Measurements from ENCODE around the gene ASB13.
"Not testable (repeated sequence)": the region's sequence is repeated elsewhere in the genome, so short reads cannot be mapped to it uniquely, and the experiment has no call there.

ASB13 gene

DNA sequence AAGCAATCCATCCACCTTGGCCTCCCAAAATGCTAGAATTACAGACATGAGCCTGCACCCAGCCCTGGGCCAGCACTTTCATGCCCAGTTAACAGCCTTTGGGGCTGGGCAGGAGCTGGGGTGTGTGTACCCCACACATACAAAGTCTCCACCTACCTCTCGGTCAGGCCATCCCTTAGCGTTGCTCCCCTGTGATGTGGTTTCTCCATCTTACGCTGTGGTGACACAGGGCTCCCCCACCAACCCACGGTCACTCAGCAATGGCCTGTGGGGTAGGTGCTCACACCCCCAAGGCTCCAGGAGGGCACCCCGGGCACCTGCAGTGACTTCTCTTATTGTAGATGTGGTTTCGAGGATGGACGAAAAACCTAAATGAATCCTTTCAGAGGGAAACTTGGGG is 58.8 kb downstream of the ASB13 start:
- no peak for DNase-seq (ENCODE audit: low read depth in 2 of 2)

DNA sequence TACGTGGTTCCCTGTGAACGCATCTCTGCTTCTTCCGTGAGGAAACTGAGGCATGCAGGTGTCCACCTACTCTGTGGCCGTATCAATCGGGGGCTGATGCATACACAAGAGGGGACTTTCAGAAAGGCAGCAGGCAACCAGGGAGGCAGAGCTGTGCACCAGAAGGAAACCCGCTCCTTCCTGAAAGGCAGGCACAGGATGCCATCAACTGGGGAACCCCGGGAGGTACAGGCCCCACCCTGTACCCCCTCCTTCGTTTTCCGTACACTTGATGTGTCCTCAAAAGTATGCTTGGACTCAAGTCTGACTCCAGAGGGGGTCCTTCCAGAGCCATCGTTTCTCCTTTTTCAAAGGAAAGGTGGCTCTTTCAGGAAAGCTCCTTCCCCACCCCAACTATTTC is 59.5 kb downstream of the ASB13 start:
- DNase-seq (ENCODE audit: low read depth in 2 of 2): no peak

DNA sequence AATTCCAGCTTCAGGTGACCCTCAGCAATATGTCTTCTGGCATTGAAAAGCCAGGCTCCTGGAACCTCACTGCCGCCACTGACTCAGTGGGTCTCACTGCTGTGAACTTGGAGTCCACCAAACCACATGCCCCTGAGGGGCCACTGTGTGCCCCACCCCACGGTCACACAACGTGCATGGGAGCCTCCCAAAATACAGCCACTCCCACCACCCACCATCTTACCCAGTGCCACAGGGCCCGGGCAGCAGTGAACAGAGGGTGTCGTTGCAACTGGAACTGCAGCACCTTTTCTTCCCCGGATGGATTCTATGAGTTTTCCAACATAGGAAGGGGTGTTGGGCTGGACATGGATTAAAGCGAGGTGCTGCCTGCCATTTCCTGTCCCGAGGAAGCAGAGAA is 60.1 kb downstream of the ASB13 start:
- DNase-seq (ENCODE audit: low read depth in 2 of 2): no peak

DNA sequence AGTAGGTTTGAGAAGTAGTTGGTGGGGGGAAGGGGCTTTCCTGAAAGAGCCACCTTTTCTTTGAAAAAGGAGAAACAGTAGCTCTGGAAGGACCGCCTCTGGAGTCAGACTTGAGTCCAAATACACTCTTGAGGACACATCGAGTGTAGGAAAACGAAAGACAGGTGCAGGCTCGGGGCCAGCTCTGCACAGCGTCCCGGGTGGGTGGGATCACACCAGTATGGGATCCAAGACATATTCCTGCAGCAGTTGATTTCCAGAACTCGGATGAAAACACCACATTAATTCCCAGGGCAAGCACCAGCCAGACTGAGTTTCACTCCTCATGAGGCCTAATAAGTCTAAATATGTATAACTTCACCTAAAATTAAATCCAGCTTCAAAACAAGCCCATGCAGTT is 61.4 kb downstream of the ASB13 start:
- DNase-seq (ENCODE audit: low read depth in 2 of 2): no peak

DNA sequence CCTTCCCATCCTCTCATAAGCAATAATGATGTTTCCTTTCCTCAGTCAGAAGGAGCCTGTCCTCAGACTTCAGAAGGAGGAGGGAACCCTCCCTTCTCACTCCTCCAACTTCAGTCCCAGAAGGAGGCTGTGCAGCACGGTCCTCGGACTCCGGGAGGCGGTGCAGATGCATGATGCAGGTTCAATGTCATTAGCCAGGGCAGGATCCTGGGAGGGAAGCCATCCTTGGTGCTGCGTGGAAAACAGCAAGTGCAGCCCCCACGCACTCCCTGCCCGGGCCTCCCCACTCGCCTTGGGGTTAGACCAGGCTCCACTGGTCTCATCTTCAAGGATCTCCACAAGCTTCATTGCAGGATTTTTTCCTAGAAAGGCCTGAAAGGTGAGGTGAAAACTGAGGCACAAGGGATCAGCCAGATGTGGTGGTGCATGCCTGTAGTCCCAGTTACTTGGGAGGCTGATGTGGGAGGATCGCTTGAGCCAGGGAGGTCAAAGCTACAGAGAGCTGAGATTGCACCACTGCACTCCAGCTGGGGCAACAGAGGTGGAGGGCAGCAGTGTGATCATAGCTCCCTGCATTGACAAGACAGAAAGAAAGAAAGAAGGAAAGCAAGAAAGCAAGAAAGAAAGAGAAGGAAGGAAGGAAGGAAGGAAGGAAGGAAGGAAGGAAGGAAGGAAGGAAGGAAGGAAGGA is 62.0 kb downstream of the ASB13 start:
- DNase-seq (ENCODE audit: low read depth in 2 of 2): no peak

DNA sequence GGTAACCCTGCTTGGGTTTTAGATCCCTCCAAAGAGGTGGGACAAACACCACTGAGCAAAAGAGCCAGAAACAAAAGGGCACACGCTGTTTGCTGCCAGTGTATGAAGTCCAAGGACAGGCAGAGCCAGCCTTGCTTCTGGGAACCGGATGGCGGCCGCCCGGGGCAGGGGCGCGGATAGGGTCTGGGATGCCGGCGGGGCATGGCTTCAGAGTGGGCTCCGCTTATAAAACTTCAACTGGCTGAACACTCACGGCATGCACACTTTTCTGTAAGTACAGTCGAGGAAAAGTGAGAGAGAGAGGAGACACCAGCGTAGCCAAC is 62.6 kb downstream of the ASB13 start:
- no peak for DNase-seq (ENCODE audit: low read depth in 2 of 2)

DNA sequence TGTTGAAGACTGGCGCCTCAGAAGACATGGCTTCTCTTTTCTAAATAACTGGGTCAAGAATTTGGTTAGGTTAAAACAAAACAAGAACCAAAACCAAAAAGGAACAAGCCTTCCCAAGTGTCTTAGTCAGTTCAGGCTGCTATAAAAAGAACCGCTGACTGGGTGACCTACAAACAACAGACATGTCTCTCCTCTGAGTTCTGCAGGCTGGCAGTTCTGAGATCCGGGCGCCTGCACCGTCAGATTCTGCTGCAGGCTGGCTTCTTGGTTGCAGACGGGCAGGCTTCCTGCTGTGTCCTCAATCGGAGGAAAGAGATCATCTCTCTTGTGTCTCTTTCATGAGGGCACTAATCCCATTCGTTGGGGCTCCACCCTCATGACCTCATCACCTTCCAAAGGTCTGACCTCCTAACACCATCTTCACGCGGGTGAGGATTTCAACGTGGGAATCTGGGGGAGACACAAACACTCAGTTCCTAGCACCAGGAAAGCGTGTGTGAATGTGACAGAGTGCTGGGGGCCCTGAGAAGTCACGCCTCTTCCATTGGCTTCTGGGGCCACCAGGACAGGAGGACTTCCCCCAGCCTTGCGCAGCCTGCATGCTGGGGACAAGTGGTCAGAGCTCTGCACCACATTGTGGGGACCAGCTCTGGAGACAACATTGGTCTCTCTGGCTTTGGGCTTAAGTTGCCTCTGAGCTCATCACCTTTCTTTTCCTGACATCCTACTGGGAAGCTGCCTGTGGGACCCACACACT is 63.1 kb downstream of the ASB13 start:
- no peak for DNase-seq (ENCODE audit: low read depth in 2 of 2)

GRCh38 chr10:5601826-5602495 is 64.4 kb downstream of the ASB13 start:
- no peak for DNase-seq (ENCODE audit: low read depth in 2 of 2)

DNA sequence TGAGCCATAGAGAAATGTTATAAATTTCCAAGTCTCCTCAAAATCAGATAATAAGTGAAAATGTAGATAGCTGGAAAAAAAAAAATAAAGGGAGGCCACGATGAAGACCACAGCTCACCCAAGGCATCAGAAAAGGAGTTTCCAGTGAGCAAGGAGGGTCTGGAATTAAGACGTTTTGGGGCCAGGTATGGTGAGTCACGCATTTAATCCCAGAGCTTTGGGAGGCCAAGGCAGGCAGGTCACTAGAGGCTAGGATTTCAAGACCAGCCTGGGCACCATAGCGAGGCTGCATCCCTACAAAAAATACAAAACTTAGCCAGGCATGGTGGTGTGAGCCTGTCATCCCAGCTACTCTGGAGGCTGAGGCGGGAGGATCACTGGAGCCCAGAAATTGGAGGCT is 65.5 kb downstream of the ASB13 start:
- DNase-seq (ENCODE audit: low read depth in 2 of 2): no peak

DNA sequence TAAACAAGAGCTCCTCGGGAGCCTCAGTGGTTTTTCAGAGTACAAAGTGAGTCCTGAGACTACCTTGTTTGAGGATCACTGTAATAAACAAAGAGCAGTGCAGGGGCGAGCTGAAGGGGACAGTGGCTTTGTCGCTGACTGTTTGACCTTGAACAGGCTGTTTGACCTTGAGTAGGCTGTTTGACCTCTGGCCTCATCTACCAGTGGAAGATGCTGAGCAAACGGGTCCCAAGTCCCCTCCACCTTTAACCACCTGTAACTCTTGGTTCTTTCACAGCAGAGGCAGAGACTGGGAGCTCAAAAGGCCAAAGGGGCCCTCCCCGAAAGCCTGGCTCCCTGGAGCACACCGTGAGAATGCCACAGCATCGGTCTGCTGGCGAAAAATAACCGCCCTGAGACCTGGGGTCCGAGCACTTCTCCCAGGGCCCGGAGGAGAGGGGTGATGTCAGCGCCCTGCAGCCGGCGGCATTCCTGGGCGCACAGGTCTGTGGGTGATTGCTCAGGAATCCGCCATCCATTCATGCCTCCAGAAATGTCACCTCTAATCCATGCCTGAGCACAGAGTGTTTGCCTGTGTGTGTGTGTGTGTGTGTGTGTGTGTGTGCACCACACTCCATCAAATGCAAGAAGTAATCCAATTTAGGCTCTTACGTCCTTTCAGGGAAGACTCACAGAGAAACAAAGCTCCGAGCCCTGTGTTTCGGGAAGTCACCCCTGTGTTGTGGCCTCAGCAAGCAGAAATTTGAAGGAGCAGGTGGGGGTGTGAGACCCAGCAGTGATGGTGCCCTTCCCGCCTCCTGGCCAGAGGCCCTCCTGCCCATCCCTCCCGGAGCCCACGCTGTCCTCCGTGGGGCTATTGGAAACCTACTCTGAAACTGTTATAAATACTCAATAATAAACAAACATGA is 66.5 kb downstream of the ASB13 start:
- no peak for DNase-seq (ENCODE audit: low read depth in 2 of 2)

GRCh38 chr10:5598085-5598690 is 68.2 kb downstream of the ASB13 start:
- no peak for DNase-seq (ENCODE audit: low read depth in 2 of 2)

DNA sequence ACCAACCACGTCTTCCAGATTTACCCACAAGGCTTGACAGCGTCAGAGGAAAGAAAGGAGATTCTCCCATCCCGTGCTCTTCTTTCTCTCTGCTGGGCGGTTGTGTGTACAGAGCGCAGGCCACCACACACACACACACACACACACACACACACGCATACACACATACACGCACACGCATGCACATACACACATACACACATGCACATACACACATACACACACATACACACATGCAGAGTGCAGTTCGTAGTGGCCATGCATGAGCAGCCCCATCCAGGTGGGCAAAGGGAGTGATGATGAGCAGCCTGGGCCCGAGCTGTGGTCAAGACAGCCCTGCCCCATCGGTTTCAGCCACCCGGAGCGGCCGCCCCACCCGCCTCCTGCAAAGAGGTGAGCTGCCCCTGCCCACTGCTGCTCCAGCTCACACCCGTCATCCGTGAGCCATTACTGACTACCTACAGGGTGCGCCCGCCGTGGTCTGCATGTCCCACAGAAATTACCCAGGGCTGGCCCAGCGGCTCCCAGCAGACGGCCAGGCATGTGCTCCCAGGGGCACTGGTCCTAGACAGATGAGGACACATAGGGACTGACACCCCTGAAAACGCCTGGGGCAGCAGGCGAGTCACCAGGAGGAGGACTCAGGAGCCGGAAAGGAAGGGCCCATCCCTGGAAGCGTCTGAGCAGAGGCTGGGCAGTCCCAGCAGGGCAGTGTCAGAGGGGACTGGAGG is 69.6 kb downstream of the ASB13 start:
- DNase-seq (ENCODE audit: low read depth in 2 of 2): no peak

- no peak for DNase-seq (ENCODE audit: low read depth in 2 of 2)
Observed at GRCh38 chr10:5595994-5596471, 70.4 kb downstream of the ASB13 start.

GRCh38 chr10:5595591-5595990 is 70.8 kb downstream of the ASB13 start:
- DNase-seq (ENCODE audit: low read depth in 2 of 2): no peak

- DNase-seq (ENCODE audit: low read depth in 2 of 2): no peak
Observed at GRCh38 chr10:5595095-5595494, 71.3 kb downstream of the ASB13 start.

GRCh38 chr10:5594271-5595049 is 71.9 kb downstream of the ASB13 start:
- no peak for DNase-seq (ENCODE audit: low read depth in 2 of 2)

DNA sequence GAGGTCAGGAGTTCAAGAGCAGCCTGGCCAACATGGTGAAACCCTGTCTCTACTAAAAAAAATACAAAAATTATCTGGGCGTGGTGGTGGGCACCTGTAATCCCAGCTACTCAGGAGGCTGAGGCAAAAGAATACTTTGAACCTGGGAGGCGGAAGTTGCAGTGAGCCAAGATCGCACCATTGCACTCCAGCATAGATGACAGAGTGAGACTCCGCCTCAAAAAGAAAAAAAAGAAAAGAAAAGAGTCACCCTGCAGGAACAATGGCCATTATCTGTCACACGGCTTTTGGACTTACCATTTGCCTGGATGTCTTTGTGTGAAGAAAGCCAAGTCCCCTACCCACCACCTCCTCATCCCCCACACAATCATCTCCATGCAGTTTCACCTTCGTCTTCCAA is 73.0 kb downstream of the ASB13 start:
- DNase-seq (ENCODE audit: low read depth in 2 of 2): not testable (repeated sequence)

- no peak for DNase-seq (ENCODE audit: low read depth in 2 of 2)
Observed at GRCh38 chr10:5592070-5592469, 74.3 kb downstream of the ASB13 start.

DNA sequence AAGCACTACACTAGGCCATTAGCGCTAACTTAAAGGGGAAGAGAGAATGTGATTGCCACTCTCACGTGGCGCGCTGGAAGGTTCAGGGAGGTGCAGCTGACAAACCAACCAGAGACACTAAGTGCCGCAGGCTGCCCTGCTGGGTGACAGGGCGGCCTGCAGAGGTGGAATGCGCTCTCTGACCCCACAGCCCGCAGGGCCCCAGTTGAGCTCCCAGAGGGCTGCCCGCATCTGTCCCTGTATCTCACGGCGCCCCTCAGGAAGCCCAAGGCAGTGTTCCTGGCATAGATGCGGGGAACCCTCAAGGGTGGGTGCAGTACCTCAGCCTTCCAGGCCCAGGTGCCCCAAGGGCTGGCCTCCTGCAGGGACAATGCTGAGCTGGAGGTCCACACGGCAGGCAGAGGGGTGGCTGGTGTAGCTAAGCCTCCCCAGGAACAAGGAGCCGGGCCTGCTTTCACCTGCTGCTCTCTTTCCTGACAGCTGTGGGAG is 75.0 kb downstream of the ASB13 start:
- no peak for DNase-seq (ENCODE audit: low read depth in 2 of 2)

DNA sequence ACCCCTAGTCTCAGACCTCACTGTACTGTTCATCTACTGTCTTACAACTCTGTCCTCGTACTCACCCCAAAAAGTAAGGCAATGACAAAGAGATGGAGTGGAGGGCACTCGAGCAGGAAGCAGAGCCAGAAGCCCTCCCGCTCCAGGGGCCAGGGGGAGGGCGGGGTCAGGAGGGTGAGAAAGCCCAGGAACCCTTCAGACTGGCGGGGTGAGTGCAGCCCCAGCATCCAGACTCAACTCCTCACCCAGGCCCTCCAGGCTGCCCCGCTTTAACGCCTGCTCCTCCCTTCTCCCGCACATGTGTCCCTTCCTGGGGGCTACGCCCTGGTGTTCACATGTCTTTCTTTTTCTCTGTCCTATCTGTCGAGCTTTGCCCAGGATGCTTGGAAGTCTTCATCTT is 75.6 kb downstream of the ASB13 start:
- DNase-seq (ENCODE audit: low read depth in 2 of 2): no peak
